Testis (tissue), 3 donors: ENCODE data around the gene MAML3. TPM values are rescaled to one million over a fixed set of nuclear protein-coding genes. Genes with fewer than 3 reads are reported as not detected.

Experiments used
- DNase-seq: peaks from one replicate; pipeline ENCODE4 v3.0.0-alpha.2; 2019
- H3K27ac ChIP-seq, 2 donors: fragments of 200-600 bp; sonication (generic); one replicate each; pipeline ENCODE4 v1.5.1; 2019
- H3K27me3 ChIP-seq: fragments of 200-600 bp; sonication (generic); one replicate; pipeline ENCODE4 v1.5.1; 2019
- H3K36me3 ChIP-seq: fragments of 200-600 bp; sonication (generic); one replicate; pipeline ENCODE4 v1.5.1; 2017; ENCODE audit warnings: low read depth; ENCODE audit errors: missing control alignments
- H3K4me1 ChIP-seq: fragments of 200-600 bp; sonication (generic); one replicate; pipeline ENCODE4 v1.5.1; 2019
- H3K4me3 ChIP-seq, 2 donors: fragments of 200-600 bp; sonication (generic); one replicate each; pipeline ENCODE4 v1.5.1; 2017 to 2019
- H3K9me3 ChIP-seq: fragments of 200-600 bp; sonication (generic); one replicate; pipeline ENCODE4 v1.5.1; 2017
- POLR2A ChIP-seq: fragments of 450-650 bp; IDR thresholded peaks from one replicate; pipeline ENCODE4 v1.6.1; 2017; ENCODE audit warnings: antibody characterized with exemption, mild to moderate bottlenecking, moderate library complexity
- WGBS, 2 donors: methylation state at CpG; one replicate each; pipeline ENCODE4 v1.1.5; 2018; 5-methylcytosine and 5-hydroxymethylcytosine counted together
- intact Hi-C: fragments of 100-400 bp; cut with DNase I; formaldehyde crosslinking; loops from one replicate; pipeline ENCODE4 v1.15.1; 2023; ENCODE audit warnings: low total_unique reads
- polyA plus RNA-seq: library from polyadenylated mRNA; stranded (reverse); fragments of 350-450 nt; fragmentation: Illumina TruSeq; extraction: RNeasy Lipid Tissue Mini Kit (QIAGEN cat#74804); gene quantifications from one replicate; pipeline ENCODE4 v1.2.3, GENCODE V29; 2014; ENCODE audit warnings: low read depth, low replicate concordance; ENCODE audit not compliant: insufficient read depth
- total RNA-seq, 2 donors: library from RNA; depleted of rRNA; stranded (reverse); fragments of >200 nt; gene quantifications; one replicate each; pipeline ENCODE4 v1.2.3, GENCODE V29; 2016
- TF ChIP-seq, protein P1 (sequence below), 3 experiments: fragments of 450-650 bp in 2 of 3; fragments of 200-600 bp in 1 of 3; sonication (generic) in 1 of 3; IDR thresholded peaks; one replicate each; pipeline ENCODE4 v1.5.1; 2016 to 2019; ENCODE audit warnings: antibody characterized with exemption in 3 of 3, mild to moderate bottlenecking in 2 of 3, moderate library complexity in 1 of 3

Gene MAML3
- total and polyA plus RNA-seq, 3 donors from 2014 or later, result 7.6 to 21.2 (median 18.8) TPM

- no peaks in the 10 kb centered on the region for H3K36me3 ChIP-seq
- DNase-seq, result no peak
- no peaks in the 10 kb centered on the region for H3K9me3 ChIP-seq
- WGBS, 2 donors, result 44 to 52% methylated on average over 2 of the region's 2 CpGs
- H3K27ac ChIP-seq, result peak overlapping the region in 1 of 2 donors; percentile 25
- peaks cover 18% of the 10 kb centered on the region for H3K4me1 ChIP-seq
- intact Hi-C loops, result no loop called here
- H3K4me3 ChIP-seq, result no peak overlapping the region
- TF ChIP-seq POLR2A, result no peak
- TF ChIP-seq, protein P1, sequence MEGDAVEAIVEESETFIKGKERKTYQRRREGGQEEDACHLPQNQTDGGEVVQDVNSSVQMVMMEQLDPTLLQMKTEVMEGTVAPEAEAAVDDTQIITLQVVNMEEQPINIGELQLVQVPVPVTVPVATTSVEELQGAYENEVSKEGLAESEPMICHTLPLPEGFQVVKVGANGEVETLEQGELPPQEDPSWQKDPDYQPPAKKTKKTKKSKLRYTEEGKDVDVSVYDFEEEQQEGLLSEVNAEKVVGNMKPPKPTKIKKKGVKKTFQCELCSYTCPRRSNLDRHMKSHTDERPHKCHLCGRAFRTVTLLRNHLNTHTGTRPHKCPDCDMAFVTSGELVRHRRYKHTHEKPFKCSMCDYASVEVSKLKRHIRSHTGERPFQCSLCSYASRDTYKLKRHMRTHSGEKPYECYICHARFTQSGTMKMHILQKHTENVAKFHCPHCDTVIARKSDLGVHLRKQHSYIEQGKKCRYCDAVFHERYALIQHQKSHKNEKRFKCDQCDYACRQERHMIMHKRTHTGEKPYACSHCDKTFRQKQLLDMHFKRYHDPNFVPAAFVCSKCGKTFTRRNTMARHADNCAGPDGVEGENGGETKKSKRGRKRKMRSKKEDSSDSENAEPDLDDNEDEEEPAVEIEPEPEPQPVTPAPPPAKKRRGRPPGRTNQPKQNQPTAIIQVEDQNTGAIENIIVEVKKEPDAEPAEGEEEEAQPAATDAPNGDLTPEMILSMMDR (IDR thresholded peaks at IDR 0.05), result no peak
- no peaks in the 10 kb centered on the region for H3K27me3 ChIP-seq
These were observed 191.8 kb downstream of the MAML3 start for GRCh38 chr4:139962130-139962684.

GRCh38 chr4:139961344-139961946 is 192.5 kb downstream of the MAML3 start:
- DNase-seq, result no peak
- no peak for TF ChIP-seq POLR2A
- TF ChIP-seq, protein P1 (IDR thresholded peaks at IDR 0.05), result no peak
- 55 to 69% methylated on average over 6 of the region's 6 CpGs for WGBS, 2 donors
- Histone ChIP-seq H3K27me3 (no peaks in the 10 kb centered on the region), H3K9me3 (no peaks in the 10 kb centered on the region), H3K4me3 (no peak overlapping the region), H3K36me3 (no peaks in the 10 kb centered on the region), H3K27ac (peak overlapping the region in 1 of 2 donors; percentile 4), H3K4me1 (peaks cover 24% of the 10 kb centered on the region)
- intact Hi-C loops, result no loop called here

DNA sequence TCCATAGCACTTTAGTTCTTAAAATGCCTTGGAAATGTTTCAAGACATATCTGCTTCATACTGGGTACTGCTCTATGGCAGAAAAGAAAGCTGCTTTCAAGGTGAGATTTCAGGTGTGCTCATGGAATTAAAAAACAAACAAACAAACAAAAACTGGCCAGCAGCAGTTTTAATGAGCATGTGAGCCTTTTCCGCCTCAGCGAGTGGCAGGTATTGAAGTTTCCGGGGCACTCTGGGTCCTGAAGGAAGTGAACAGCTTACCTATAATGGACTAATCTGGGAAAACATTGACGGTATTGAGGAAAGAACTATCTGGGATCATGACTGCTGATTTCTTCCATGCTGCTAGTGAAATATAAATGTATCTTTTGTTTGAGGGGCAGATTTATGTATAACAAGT is 194.6 kb downstream of the MAML3 start:
- TF ChIP-seq, protein P1 (IDR thresholded peaks at IDR 0.05), result no peak
- TF ChIP-seq POLR2A, result no peak
- H3K9me3 ChIP-seq, result no peaks in the 10 kb centered on the region
- no peaks in the 10 kb centered on the region for H3K27me3 ChIP-seq
- no peak overlapping the region for H3K4me3 ChIP-seq
- intact Hi-C loops, result loop anchor here (5.0 kb wide), 1 partner anchor 193 kb away; the partner anchor contains the start of gene MAML3
- peaks cover 35% of the 10 kb centered on the region for H3K4me1 ChIP-seq
- H3K36me3 ChIP-seq, result no peaks in the 10 kb centered on the region
- no peak overlapping the region for H3K27ac ChIP-seq
- DNase-seq, result no peak
- WGBS, 2 donors, result 88 to 93% methylated on average over 4 of the region's 4 CpGs

- TF ChIP-seq POLR2A, result no peak
- TF ChIP-seq, protein P1 (IDR thresholded peaks at IDR 0.05), result no peak
- intact Hi-C loops, result loop anchor here (5.0 kb wide), 1 partner anchor 194 kb away; the partner anchor contains the start of gene MAML3
- peaks cover 35% of the 10 kb centered on the region for H3K4me1 ChIP-seq
- WGBS, 2 donors, result 60 to 74% methylated on average over 3 of the region's 3 CpGs
- no peak overlapping the region for H3K4me3 ChIP-seq
- no peaks in the 10 kb centered on the region for H3K36me3 ChIP-seq
- DNase-seq, result no peak
- H3K9me3 ChIP-seq, result no peaks in the 10 kb centered on the region
- H3K27ac ChIP-seq, result peak overlapping the region in 1 of 2 donors; percentile 27
- no peaks in the 10 kb centered on the region for H3K27me3 ChIP-seq
These were observed 195.3 kb downstream of the MAML3 start for GRCh38 chr4:139958739-139959098.
